ENCODE data around the gene CREB3. TPM values are rescaled to one million over a fixed set of nuclear protein-coding genes. Genes with fewer than 3 reads are reported as not detected.

Gene CREB3, protein sequence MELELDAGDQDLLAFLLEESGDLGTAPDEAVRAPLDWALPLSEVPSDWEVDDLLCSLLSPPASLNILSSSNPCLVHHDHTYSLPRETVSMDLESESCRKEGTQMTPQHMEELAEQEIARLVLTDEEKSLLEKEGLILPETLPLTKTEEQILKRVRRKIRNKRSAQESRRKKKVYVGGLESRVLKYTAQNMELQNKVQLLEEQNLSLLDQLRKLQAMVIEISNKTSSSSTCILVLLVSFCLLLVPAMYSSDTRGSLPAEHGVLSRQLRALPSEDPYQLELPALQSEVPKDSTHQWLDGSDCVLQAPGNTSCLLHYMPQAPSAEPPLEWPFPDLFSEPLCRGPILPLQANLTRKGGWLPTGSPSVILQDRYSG
- 37.8 TPM for polyA plus RNA-seq (ENCODE audit: insufficient read length)
- long read RNA-seq, donor 1, transcript CREB3-201 (9 exons, 1,832 nt), result major isoform, 15 of 31 reads
- long read RNA-seq, donor 1, partial matches to known transcripts, result 16 of 31 reads
- long read RNA-seq, donor 1, other reads (novel, unspliced or antisense), result 0 of 31 reads
- long read RNA-seq, donor 2, transcript CREB3-201 (9 exons, 1,832 nt), result major isoform, 16 of 16 reads
- long read RNA-seq, donor 2, partial matches to known transcripts, result 0 of 16 reads
- long read RNA-seq, donor 2, other reads (novel, unspliced or antisense), result 0 of 16 reads
- long read RNA-seq, donor 3, transcript CREB3-201 (9 exons, 1,832 nt), result major isoform, 13 of 25 reads
- long read RNA-seq, donor 3, partial matches to known transcripts, result 11 of 25 reads
- long read RNA-seq, donor 3, other reads (novel, unspliced or antisense), result 0 of 25 reads
- long read RNA-seq, donor 4, result 0 reads
- long read RNA-seq, donor 5, transcript CREB3-201 (9 exons, 1,832 nt), result major isoform, 24 of 60 reads
- long read RNA-seq, donor 5, partial matches to known transcripts, result 30 of 60 reads
- long read RNA-seq, donor 5, other reads (novel, unspliced or antisense), result 6 of 60 reads
- long read RNA-seq, donor 6, transcript CREB3-201 (9 exons, 1,832 nt), result major isoform, 17 of 81 reads
- long read RNA-seq, donor 6, partial matches to known transcripts, result 59 of 81 reads
- long read RNA-seq, donor 6, other reads (novel, unspliced or antisense), result 5 of 81 reads
- long read RNA-seq, donor 7, transcript CREB3-201 (9 exons, 1,832 nt), result major isoform, 22 of 116 reads
- long read RNA-seq, donor 7, partial matches to known transcripts, result 85 of 116 reads
- long read RNA-seq, donor 7, other reads (novel, unspliced or antisense), result 9 of 116 reads
- long read RNA-seq, donor 8, transcript CREB3-201 (9 exons, 1,832 nt), result major isoform, 7 of 7 reads
- long read RNA-seq, donor 8, partial matches to known transcripts, result 0 of 7 reads
- long read RNA-seq, donor 8, other reads (novel, unspliced or antisense), result 0 of 7 reads

- peak; percentile 97 for DNase-seq
These were observed at the start of gene CREB3, which contains the start of gene TLN1 for GRCh38 chr9:35732185-35732799. CREB3 (plus strand) TSS chr9:35732666; CDS start chr9:35732773, 107 bp downstream. TLN1 (minus strand) TSS chr9:35732195; CDS start chr9:35725694, 6,501 bp downstream.

DNA sequence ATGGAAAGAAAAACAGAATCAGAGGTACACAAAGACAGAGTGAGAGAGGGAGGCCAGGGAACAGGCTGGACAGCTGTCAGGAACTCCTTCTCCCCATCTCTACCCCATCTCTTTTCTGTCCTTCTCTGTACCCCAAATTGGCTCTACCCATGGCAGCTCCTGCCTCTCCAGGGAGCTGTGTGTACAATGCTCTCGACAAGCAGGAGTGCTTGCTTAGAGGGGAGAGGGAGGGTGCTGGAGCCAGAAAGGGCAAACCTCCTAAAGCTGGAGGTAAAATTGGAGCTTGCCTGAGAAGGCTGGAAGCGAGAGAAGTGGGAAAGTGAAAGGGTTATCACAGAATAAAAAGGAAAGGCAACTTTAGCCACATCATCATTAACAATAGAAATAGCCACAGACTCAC, 49.1 kb upstream of the CREB3 start:
- no peak for DNase-seq

DNA sequence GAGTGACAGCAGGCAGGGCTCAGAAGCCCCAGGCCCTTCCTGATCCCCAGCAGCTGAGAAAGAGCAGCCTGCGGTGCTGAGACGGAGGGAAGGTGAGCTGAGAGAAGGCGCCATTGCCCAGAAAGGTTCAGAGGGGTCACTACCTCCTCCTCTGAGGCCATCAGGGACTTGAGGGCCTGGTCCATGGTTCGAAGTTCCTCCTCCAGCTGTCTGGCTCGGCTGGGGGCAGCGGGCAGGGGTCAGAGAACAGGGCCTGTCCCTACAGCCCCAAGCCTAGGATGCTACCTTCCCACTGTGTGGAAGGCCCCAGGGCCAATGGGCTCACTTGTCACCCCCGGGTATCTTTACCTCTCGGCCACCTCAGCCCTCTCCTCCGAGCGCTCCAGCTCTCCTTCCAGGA, 47.5 kb upstream of the CREB3 start:
- DNase-seq, result no peak

GRCh38 chr9:35685506-35685905, 47.0 kb upstream of the CREB3 start:
- DNase-seq, result no peak

DNA sequence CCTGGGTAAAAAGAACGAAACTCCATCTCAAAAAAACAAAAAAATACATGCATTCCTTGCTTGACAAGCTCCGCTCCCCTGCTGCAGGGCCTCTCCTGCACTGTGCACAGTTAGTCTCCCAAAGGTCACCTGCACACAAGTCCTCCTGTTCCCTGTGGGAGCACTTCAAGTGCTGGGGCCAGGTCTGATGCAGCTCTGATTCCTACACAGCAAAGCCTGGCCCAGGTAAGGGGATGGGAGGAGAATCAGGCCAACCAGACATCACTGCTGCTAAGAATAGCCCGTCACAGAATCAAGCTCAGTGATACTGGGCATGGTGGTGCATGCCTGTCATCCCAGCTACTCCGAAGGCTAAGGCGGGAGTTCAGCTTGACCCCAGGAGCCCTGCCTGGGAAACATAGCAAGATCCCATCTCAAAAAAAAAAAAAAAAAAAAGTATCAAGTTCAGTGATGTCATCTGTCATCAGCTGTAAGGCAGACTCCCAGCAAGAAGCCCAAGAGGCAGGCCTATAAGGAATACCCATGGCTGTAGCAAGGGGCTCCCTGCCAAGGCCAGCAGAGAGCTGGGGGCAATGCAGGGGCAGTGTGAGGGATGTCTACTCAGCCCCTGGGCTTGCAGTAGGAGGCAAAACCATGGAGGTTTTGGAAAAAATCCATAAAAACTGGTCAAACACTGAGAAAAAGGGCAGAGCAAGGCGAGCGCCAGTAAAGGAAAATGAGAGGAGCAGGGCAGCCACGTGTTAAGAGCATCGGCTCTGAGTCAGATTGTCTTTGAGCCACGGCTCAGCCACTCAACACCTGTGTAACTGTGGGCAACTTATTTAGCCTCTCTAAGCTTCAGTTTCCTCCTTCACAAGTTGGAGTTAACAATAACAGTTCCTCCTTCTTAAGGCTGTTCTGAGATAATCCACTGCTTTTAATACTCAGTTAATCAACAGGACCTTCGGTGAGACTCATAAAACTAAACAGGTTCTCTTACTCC, 46.0 kb upstream of the CREB3 start:
- DNase-seq, result no peak

GRCh38 chr9:35687306-35687705, 45.2 kb upstream of the CREB3 start:
- DNase-seq, result no peak

GRCh38 chr9:35687972-35688557, 44.4 kb upstream of the CREB3 start:
- no peak for DNase-seq

- no peak for DNase-seq
These were observed 43.6 kb upstream of the CREB3 start for GRCh38 chr9:35688558-35689541.

DNA sequence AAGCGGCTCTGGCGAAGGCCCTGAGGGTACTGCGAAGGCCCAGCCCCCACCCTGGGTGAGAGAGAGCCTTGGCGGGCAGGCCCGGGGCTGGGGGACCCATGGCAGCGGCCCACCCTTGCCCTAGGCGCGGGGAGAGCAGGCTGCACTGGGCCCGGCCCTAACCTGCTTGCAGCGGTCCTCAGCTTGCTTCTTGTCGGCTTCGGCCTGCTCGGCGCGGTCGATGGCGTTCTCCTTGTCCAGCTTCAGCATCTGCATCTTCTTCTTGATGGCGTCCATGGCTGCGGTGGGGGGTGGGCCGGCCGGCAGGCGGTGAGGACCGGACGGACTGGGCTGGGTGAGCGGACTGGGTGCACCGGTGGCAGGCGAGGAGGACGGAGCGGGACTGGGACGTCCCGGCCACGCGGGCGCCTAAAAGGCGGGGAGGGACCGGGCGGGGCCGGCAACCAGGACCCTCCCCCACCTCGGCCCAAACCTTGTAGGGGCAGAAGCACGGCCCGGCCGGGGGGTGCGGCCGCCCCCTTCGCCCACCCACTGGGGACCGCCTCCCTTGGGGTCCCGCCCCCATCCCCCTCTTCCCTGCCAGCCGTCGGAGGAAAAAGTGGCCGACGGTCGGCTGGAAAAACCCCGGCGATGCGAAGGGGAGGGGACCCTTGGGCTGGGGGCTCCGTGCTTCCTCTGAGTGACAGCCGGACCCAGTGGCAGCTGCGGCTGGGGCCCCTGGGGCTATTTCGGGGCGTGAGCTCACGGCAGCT, 42.7 kb upstream of the CREB3 start, which contains the start of gene TPM2:
TSS of gene TPM2 (minus strand) at position 384 of the 752 bp plus-strand sequence. CDS start at position 276, 108 bp downstream.
- no peak for DNase-seq

GRCh38 chr9:35690294-35690613, 42.2 kb upstream of the CREB3 start:
- DNase-seq, result no peak

DNA sequence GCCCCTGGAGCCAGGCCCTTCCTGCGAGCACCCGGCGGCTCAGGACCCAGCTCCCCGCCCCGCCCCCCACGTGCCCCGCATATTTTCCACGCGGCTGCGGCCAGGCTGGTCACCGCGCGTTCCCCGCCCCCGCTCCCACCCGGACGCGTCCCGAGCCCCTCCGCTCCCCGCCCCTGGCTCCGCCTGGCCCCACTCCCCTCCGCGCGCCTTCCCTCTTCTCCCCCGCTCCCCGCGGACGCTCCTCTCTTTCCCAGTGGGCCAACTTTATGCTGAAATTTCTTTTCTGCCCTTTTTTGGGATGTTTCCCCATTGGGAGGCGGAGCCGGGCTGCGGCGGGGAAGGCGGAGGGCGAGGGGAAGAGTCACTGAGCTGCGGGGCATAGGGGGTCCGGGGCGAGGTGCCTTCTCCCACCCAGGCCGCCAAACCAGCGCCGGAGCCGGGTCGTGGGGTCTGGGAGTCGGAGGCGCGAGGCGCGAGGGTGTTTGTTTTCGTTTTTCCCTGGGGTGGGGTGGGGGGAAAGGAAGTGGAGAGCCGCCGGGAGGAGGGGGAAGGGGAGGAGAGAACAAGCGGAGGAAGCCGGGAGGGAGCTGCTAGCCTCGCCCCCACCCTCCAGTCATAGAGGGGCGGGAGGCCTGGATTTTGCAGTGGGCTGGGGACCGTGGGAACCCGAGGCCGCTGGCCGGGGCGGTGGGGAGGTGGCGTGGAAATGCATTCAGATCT, 41.7 kb upstream of the CREB3 start:
- DNase-seq, result no peak

DNA sequence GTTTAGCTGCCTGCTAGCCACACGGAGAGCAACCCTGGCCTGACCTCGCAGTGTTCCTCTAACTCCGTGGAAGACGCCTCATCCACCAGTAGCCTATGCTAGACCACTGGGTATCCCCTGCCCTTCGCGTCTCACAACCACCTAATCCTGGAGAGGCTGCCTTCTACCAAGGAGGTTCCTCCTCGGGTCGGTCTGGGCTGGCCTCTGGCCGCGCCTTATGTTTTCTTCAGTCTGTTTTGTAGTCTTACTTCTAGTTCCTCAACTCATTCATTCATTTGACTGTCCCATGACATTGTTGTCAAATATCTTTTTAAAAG, 41.2 kb upstream of the CREB3 start:
- no peak for DNase-seq

GRCh38 chr9:35691757-35692301, 40.6 kb upstream of the CREB3 start:
- DNase-seq, result no peak

DNA sequence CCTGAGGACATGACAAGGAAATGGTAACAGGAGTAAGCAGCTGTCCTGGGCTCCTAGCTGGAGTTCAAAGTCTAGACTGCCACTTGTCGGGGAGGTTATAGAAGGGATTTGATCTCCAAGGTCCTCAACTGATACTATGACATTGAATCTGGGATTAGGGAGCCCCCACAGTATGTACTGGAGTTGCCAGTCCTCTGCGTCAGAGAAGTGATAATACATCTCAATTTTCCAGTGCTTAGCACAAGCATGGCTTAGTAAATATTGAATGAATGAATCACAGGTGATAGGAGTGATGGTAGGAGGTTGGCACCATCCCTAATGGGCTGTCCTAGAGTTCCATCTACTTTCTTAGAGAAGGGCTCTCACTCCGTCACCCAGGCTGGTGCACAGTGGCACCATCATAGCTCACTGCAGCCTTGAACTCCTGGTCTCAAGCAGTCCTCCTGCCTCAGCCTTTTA, 36.5 kb upstream of the CREB3 start:
- DNase-seq, result no peak

DNA sequence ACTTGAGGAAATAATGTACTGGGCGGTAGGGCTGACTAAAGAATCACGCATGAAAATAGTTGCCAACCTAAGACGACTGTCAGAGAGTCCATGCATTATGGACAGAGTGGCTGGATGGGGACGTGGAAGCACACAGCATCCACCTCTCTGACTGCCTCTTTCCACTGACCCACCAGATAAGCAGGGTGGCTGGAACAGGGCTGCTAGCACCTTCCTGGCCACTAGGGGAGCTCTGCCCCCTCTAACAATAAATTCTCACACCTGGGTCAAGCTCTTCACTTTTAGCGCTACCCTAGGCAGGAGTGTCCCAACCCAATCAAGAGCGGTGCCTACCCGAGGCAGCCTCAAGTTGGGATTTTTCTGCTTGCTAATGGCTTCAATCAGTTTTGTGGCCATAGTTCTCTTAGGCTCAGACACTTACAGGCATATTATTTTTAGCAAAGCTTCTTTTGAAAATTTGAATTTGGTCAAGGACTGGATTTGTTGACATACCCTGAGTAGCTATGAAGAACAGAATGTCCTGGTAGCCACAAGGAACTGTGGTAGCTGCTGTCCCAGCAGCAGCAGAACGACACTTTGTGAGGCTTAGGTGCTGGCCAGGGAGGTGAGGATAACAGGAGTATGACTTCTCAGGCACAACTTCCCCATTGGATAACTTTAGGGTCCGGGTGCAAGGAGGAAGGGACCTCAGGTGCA, 35.8 kb upstream of the CREB3 start:
- DNase-seq, result no peak

DNA sequence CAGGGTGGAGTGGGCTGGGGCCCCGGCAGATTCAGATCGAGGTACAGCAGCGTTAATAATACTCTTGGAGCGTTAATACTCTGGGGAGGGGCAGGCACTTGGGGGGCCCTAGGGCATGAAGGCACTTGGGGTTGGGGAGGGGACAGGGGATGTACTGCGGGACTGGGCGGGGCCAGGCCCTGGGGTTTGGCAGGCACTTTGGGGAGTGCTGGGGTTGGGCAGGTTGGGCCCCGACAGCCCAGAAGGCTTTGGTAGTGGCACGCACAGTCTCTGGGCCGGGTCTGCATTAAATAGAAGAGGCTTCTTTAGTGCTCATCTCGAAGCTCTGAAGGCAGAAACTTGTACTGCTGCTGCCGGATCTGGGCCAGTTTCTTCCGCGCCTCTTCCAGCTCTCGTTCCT, 35.0 kb upstream of the CREB3 start:
- DNase-seq, result no peak

Measured in left kidney (tissue), 8 donors.